GM21825 (cell line): ENCODE measurements around the gene DYDC2.
"Not testable (repeated sequence)": the region's sequence is repeated elsewhere in the genome, so short reads cannot be mapped to it uniquely, and the experiment has no call there.

ENCODE experiments used
- ATAC-seq: cut with Tn5 transposase; IDR thresholded peaks from one replicate; pipeline ENCODE4 v1.9.1; 2021; ENCODE audit warnings: mild to moderate bottlenecking, moderate library complexity; ENCODE audit not compliant: unreplicated experiment

DYDC2 gene

GRCh38 chr10:80411681-80412220 lies 55.2 kb downstream of the DYDC2 start:
- no peak for ATAC-seq

GRCh38 chr10:80412486-80412885 lies 55.9 kb downstream of the DYDC2 start:
- no peak for ATAC-seq

GRCh38 chr10:80413271-80413996 lies 56.9 kb downstream of the DYDC2 start:
- ATAC-seq, result no peak

GRCh38 chr10:80414142-80414895 lies 57.7 kb downstream of the DYDC2 start:
- ATAC-seq, result no peak

GRCh38 chr10:80415734-80416478 lies 59.3 kb downstream of the DYDC2 start:
- ATAC-seq, result no peak

- no peak for ATAC-seq
These were observed 60.0 kb downstream of the DYDC2 start for GRCh38 chr10:80416479-80417098.

- ATAC-seq, result not testable (repeated sequence)
These were observed 60.7 kb downstream of the DYDC2 start for GRCh38 chr10:80417256-80417655.
